Effector CD4-positive, alpha-beta T cell (primary cell): ENCODE results near the gene MAGEA3.
"Not testable (repeated sequence)": the region's sequence is repeated elsewhere in the genome, so short reads cannot be mapped to it uniquely, and the experiment has no call there.

Experiments used
- DNase-seq: peaks from one replicate; pipeline ENCODE4 v3.0.0-alpha.2; 2020

MAGEA3 gene

DNA sequence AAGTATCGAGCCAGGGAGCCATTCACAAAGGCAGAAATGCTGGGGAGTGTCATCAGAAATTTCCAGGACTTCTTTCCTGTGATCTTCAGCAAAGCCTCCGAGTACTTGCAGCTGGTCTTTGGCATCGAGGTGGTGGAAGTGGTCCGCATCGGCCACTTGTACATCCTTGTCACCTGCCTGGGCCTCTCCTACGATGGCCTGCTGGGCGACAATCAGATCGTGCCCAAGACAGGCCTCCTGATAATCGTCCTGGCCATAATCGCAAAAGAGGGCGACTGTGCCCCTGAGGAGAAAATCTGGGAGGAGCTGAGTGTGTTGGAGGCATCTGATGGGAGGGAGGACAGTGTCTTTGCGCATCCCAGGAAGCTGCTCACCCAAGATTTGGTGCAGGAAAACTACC is 37.9 kb downstream of the MAGEA3 start:
- not testable (repeated sequence) for DNase-seq

DNA sequence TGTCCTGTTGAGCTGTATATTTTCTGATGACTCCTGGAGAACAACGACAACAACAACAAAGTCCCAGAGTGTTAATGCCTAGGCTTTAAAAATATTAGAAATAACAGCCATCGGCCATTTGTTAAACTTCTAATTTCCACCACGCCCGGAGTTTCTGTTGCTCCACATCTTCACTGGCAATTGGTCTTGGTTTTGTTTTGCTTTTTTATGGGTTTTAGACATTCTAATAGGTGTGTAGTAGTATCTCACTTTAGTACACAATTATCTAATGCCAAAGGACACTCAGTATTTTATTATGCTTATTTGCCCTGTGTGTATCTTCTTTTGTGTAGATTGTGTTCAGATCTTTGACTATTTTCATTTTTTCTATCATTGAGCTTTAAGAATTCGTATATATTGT is 40.0 kb downstream of the MAGEA3 start:
- no peak for DNase-seq
